Dendritic cell treated with granulocyte-macrophage colony-stimulating factor and Interleukin-4, amounts not matched to agents 40 ng/mL and 50 ng/mL, for 4 days (primary cell): Measurements from ENCODE around the gene UGT2B17.

Source experiments
- H3K27ac Mint-ChIP-seq: one replicate; pipeline ENCODE4 v1.8.0; 2022; ENCODE audit warnings: mild to moderate bottlenecking, mixed read lengths
- H3K27me3 Mint-ChIP-seq: one replicate; pipeline ENCODE4 v1.8.0; 2022; ENCODE audit warnings: mild to moderate bottlenecking, mixed read lengths
- H3K36me3 Mint-ChIP-seq: one replicate; pipeline ENCODE4 v1.8.0; 2022; ENCODE audit warnings: low read depth, mixed read lengths
- H3K4me1 Mint-ChIP-seq: one replicate; pipeline ENCODE4 v1.8.0; 2022; ENCODE audit warnings: low read depth, mixed read lengths
- H3K4me3 Mint-ChIP-seq: one replicate; pipeline ENCODE4 v1.8.0; 2022; ENCODE audit warnings: mild to moderate bottlenecking, moderate library complexity, mixed read lengths
- H3K9me3 Mint-ChIP-seq: one replicate; pipeline ENCODE4 v1.8.0; 2022; ENCODE audit warnings: mixed read lengths
- intact Hi-C: fragments of 100-400 bp; cut with micrococcal nuclease; formaldehyde crosslinking; loops from one replicate; pipeline ENCODE4 v1.15.0; 2022

Gene UGT2B17

GRCh38 chr4:68489338-68489737 lies 86.8 kb downstream of the UGT2B17 start:
- Mint-ChIP-seq H3K27ac (no peak overlapping the region), H3K4me3 (no peak overlapping the region), H3K36me3 (no peaks in the 10 kb centered on the region), H3K27me3 (no peaks in the 10 kb centered on the region), H3K9me3 (no peaks in the 10 kb centered on the region), H3K4me1 (peaks cover 8% of the 10 kb centered on the region)
- intact Hi-C loops, result no loop called here
